NCI-H128 (cell line): ENCODE results near the gene KITLG.
"Not testable (repeated sequence)": the region's sequence is repeated elsewhere in the genome, so short reads cannot be mapped to it uniquely, and the experiment has no call there.

Experiments
- DNase-seq: peaks from one replicate; lab custom pipeline; 2025; ENCODE audit not compliant: unreplicated experiment; lab: John Stamatoyannopoulos, UW

Gene KITLG

DNA sequence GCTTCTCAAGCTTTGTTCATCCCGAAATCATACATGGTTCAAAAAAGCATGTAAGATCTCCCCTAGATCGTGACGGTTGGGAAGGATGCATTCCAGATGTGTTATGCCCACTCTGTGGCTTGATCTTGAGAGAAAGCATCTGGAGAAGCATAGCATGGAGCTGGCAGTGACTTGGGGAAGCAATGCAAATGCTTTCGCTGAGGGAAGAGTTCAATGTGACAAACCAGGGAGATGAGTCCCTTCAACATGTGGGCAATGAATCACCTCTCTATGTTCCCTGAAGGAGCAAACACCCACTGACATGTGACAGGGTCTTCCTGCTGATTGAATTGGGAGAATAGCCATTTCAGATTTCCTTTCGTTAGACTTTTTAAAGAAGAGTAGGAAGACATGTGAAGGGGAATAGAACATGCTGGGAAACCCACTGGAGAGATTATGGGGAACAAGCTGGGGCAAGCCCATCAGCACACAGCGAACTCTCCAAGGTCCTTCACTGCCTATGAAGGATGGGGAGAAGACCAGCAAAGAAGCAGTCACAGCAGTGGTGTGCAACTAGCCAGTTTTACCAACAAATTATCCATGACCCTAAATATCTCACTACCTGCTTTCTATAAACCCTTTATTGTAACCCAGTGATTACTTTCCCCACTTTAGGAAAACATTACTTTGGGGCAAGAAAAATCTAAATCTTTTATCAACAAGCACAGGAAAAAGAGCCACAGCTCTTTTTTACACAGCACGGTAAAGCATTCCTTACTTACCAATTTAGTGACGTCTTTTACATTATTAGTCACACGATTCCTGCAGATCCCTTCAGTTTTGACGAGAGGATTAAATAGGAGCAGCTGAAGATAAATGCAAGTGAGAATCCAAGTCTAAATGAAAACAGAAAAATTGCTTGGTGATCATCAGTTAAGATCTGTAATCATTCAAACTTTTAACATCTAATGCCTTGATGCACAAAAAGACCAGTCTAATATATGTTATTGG, 35.0 kb downstream of the KITLG start:
- no peak for DNase-seq

- no peak for DNase-seq
Measured at GRCh38 chr12:88539893-88540292, 40.4 kb downstream of the KITLG start.

DNA sequence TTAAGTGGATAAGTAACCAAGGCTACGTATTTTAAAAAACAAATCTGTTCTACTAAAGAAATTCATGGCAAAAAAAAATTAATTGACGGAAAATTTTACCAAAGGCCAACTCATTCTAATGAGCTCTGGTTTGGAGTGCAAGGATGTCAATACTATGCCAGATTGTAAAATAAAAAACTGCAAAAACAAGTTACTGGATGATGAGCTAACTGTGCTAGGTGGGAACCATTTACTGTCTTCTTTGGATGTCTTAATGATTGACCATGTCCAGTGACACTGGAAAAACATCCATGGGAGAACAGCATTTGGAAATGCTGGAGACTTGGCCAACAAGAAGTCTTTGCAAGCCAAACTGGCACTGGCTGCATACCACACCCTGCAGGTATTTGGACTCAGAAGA, 41.6 kb downstream of the KITLG start:
- DNase-seq, result no peak

GRCh38 chr12:88538250-88538649, 42.0 kb downstream of the KITLG start:
- no peak for DNase-seq

DNA sequence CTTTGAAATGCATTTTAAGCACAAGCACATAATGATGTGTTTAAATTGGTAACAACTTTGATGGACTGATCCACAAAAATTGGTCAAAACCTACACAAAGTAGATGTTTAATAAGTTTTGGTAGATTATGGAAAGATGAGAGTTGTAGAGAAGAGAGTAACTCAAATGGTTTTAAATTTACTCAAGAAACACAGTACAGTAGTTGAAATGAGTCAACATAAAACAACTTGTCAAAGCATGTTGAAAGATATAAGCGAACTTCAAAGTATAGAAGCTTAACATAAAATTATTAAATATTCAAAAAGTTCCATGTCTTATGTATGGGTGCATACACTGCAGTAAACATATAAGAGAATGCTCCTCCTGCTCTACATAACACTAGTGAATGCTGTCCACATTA, 49.4 kb downstream of the KITLG start:
- DNase-seq, result no peak

GRCh38 chr12:88529531-88530488, 50.5 kb downstream of the KITLG start:
- DNase-seq, result no peak

GRCh38 chr12:88522961-88523360, 57.3 kb downstream of the KITLG start:
- DNase-seq, result no peak

DNA sequence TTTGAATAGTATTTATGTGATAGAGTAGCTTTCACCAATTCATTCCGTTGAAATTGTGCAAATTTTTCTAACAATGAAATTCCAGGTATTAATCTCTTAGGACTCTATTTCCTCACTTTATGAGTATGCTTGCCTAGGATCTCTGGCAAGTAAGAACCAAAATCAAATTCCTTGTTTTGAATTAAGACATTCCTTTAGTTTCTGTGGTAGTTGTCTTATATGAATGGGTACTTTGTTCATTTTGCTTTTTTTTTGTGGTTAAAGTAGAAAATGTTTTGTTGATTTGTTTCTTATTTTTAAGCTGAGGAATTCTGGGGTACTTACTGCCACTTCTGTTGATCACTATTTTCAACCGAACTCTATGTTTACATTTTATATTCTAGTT, 59.8 kb downstream of the KITLG start:
- DNase-seq, result no peak

DNA sequence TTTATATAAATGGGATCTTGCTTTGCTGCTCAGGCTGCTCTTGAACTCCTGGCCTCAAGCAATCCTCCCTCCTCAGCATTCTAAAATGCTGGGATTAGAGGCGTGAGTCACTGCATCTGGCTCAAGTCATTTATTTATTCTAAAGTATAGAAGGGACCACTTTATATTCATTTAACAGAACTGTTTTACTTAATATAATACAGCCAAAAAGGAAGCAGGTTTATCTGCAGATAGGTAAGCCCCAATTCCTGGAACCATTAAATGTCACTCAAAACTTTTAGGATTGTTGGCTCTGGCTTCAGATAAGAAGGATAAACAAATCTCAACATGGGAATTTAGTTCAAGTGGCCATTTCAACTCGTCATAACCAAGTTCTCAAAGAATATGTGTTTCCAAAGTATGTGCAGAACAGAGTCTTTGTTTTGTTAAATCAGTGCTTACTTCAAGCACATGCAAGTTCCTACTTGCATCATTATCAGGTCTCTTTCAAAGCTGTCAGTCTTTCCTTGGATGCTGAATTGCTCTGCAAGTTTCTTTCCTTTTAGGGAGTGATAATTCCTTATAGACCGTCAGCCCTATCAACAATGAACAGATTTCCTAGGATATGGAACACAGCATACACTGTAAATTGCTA, 60.4 kb downstream of the KITLG start:
- DNase-seq, result no peak

DNA sequence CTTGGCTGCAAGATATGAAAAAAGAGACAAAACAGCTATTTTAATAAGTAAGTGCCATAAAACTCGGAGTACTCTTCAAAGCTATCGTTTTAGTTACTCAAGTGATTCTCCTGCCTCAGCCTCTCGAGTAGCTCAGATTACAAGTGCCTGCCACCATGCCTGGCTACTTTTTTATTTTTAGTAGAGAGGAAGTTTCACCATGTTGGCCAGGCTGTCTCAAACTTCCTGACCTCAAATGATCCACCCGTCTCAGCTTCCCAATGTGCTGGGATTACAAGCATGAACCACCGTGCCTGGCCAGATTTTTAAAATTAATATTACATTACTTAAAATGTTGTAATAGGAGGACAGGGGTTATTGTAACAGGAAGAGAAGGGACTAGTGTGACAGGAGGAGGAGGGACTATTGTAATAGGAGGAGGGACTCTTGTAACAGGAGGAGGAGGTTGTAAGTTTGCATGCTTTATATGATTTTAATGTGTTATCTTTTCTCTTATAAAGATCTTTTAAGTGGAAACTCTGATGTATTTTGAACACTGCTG, 61.3 kb downstream of the KITLG start:
- DNase-seq, result no peak

- no peak for DNase-seq
Measured at GRCh38 chr12:88516811-88517210, 63.5 kb downstream of the KITLG start.

DNA sequence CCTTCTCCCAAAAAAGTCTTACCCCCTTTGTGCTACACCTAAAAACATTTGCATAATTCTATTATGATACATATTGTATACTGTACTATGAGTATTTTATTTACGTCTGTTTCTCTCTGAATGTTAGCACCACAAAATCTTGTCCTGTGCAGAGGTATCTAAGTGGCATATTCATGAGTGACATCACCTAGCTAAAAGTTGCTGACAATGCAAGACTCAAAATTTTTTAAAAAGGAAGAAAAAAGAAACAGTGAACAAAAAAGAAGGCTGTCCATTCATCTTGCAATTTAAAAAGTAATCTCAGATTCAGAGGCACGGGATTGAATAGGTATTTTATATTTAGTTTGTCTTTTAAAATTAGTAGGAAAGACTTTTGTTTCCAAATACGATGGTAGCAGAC, 69.4 kb downstream of the KITLG start:
- DNase-seq, result no peak

DNA sequence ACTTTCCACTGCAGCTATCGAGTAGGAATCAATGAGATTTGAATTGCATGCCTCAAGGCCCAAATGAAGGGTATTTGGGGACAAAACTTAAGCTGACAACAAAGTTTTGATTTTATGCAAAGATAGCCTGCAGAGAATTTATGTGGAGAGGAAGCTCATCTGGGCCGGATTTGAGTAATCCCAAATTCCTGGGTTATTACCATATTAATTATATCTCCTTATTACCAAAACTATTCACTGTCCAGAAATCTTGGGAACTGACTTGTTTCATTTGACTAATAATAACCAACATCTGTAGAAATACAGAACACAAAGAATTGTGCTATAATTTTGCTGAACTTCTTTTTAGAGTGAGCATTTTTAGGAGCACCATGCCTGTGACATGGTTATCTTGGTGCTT, 70.4 kb downstream of the KITLG start:
- DNase-seq, result no peak

DNA sequence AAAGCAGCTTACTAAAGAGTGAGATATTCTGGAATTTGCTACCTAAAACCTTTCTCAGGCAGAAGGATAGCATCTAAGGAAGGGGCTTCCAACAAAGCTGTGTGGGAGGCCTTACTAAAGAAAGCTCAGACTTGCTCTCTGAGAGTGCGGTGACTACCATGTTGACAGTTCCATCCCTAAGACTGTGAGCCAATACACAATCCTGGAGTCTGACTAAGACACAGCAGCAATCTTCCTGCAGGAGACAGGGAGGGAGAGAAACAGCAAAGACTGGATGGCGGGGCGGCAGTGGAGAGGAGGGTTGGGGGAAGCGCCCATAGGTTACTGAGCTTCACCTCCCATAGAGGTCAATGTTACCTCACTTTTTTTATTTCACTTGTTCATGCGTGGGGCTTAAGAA, 70.9 kb downstream of the KITLG start:
- DNase-seq, result no peak

GRCh38 chr12:88507851-88508250, 72.4 kb downstream of the KITLG start:
- DNase-seq, result not testable (repeated sequence)

GRCh38 chr12:88507270-88507669, 73.0 kb downstream of the KITLG start:
- DNase-seq, result no peak

DNA sequence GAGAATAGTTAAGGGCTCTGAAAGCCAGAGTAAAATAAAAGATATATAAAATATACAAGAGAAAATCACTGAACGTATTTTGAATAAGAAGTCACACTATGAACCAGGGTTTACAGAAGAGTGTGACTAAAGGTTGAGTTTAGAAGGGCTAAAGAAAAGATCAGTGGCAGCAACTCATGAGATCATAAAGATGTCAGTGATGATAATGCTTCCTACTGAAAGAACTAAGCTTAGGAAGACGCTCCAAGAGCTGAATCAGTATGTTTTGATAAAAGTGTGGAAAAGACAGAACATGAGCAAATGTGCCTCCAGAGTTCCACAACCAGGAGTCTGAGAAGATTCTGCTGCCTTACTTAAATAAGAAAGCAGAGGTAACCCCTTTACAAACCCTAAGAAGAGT, 74.6 kb downstream of the KITLG start:
- DNase-seq, result no peak

DNA sequence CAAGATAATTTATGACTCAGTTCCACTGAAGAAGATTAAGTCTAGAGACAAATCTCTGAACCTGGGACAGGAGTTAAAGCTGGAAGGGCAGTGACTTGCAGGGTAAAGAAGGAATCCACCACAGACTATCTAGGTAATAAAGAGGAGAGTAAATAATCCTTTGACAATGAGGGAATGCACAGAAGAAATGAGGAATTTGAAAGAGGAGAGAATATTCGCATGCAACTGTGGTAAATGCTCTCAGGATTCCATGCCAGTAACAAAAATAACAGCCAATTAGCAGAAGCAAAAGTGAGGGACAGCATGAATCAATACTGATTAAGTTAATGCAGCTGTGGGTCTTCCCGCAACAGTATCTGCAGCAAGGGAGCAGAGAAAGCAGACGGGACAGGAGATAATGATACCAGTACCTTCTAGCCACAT, 77.0 kb downstream of the KITLG start:
- no peak for DNase-seq

GRCh38 chr12:88501972-88502938, 78.0 kb downstream of the KITLG start:
- DNase-seq, result no peak

DNA sequence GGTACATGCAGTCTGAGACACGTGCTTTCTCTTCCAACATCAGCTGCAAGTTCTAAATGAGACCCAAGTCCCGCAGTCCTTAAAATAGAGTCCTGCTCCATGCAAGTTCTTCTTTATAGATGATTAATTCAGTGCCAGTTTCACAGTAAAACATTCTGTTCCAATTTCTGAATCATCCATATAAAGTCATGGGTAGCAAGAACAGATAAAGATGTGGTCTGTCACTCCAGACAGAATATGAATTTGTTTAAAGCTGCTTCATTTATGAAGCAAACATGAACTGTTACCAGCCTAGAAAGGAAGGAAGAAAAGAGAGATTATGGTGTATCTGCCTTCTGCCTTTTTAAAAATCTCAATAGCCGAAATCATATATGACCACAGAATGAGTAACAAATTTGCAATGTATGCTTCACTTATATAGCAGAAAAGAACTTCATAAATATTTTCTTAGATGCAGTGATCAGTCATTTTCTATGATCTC, 83.3 kb downstream of the KITLG start:
- no peak for DNase-seq
